Omental fat pad (tissue), 4 donors: Measurements from ENCODE around the gene ALDH8A1. TPM values are rescaled to one million over a fixed set of nuclear protein-coding genes. Genes with fewer than 3 reads are reported as not detected.
A peak's percentile ranks its signal among the peaks of the same experiment; 100 is the strongest.

Experiments used
- ATAC-seq: fragments of 150-250 bp; one replicate; pipeline ENCODE4 v1.9.1; 2016; ENCODE audit warnings: mild to moderate bottlenecking, moderate library complexity; ENCODE audit not compliant: low FRiP score
- DNase-seq: peaks from one replicate; pipeline ENCODE4 v3.0.0-alpha.2; 2019; ENCODE audit warnings: low spot score
- CTCF ChIP-seq, 3 donors: fragments of 450-650 bp; IDR thresholded peaks; one replicate each; pipeline ENCODE4 v1.5.1; 2016 to 2017; ENCODE audit warnings: antibody characterized with exemption in 3 of 3, mild to moderate bottlenecking in 3 of 3, moderate library complexity in 2 of 3
- total RNA-seq, 4 donors: library from RNA; depleted of rRNA; stranded (reverse); fragments of >200 nt; gene quantifications; one replicate each; pipeline ENCODE4 v1.1.0, GENCODE V29; 2016

Gene ALDH8A1
- total RNA-seq, 4 donors from 2014 or later = 1.5 to 7.0 (median 3.0) TPM

DNA sequence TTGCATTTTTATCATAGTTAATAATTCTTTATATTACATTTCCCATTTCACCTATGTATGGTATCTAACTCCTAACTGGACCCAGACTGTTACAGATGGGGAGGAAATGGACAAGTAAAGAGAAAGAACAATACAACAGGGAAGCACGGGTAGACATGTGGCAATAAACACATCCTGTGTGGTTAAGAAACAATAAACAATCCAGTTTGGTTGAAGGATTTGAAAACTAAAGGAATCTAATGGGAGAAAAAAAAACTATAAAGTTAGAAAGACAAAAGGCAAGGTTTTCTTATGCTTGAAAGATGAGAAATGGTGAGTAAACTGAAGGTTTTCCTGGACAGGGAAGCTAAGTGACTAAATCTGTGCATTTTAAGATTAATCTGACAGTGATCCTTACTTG is 34.9 kb upstream of the ALDH8A1 start:
- no peak for TF ChIP-seq CTCF (IDR thresholded peaks at IDR 0.05)
- ATAC-seq (no peak), DNase-seq (no peak)

- no peak for ATAC-seq
- TF ChIP-seq CTCF (IDR thresholded peaks at IDR 0.05) = no peak
- no peak for DNase-seq
Observed at GRCh38 chr6:134983823-134984222, 33.9 kb upstream of the ALDH8A1 start.

DNA sequence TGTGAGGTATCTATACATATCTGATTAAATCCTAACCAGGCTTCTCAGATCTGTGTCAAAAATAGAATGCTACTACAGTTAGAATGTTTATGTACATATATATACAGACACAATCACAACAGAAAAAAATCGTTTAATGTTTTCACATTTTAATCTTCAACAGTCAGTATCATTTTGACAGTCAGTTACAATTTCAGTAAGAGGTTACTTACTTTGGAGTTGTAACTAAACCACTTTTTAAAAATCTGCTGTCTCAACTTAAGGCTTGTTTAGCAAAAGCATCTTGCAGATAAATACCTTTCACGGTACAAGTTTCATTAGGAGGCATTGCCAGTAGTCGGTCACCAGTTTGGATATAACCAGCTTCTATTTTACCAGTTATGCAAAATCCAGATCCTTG is 32.3 kb upstream of the ALDH8A1 start:
- no peak for TF ChIP-seq CTCF (IDR thresholded peaks at IDR 0.05)
- ATAC-seq (no peak), DNase-seq (no peak)

- no peak for DNase-seq
- ATAC-seq = peak; percentile 28
- no peak for TF ChIP-seq CTCF (IDR thresholded peaks at IDR 0.05)
Observed at GRCh38 chr6:134980846-134981245, 30.9 kb upstream of the ALDH8A1 start.

- no peak for ATAC-seq
Observed at GRCh38 chr6:134979142-134979541, 29.2 kb upstream of the ALDH8A1 start.

DNA sequence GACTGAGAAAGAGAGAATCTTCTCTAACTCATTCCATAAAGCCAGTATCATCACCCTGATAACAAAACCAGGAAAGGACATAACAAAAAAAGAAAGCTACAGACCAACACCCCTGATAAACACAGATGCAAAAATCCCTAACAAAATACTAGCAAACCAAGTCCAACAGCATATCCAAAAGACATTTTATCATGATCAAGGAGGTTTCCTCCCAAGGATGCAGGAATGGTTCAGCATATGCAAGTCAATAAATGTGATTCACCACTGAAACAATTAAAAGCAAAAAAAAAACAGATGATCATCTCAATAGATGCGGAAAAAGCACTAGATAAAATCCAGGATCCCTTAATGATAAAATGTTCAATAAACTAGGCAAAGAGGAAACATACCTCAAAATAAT is 24.5 kb upstream of the ALDH8A1 start:
- ATAC-seq (no peak), DNase-seq (no peak)
- TF ChIP-seq CTCF (IDR thresholded peaks at IDR 0.05) = no peak

More at GRCh38 chr6:134979142-134979541, 29.2 kb upstream of the ALDH8A1 start:
- TF ChIP-seq CTCF (IDR thresholded peaks at IDR 0.05) = no peak
- DNase-seq = no peak

DNA sequence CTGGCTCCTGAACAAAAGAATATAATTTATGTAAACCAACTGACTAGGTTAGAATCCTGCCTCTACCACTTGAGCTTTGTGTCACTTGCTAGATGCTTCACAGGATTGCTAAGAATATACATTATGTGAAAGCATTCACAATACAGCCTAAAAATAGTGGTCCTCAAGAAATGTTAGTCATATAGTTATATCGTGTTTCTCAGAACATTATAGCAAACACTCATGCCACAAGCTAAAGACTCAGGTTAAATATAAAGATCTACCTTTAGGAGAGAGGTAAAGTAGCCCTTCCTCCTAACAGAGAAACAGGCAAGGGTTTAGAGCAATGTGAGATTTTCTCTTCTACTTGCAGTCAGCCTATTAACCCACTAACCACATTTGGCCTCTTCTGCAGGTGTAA is 17.8 kb upstream of the ALDH8A1 start:
- ATAC-seq (no peak), DNase-seq (no peak)
- TF ChIP-seq CTCF (IDR thresholded peaks at IDR 0.05) = no peak
